K562 (cell line): ENCODE results near the gene HCFC1R1. TPM values are rescaled to one million over a fixed set of nuclear protein-coding genes. Genes with fewer than 3 reads are reported as not detected.

ENCODE experiments used
- CHD4 ChIP-seq: fragments of 200-600 bp; sonication (generic); IDR thresholded peaks from 3 replicates; pipeline ENCODE4 v1.6.1; 2012; ENCODE audit warnings: low read depth, mild to moderate bottlenecking, mixed read lengths, low read length, inconsistent platforms; ENCODE audit not compliant: insufficient read depth, insufficient replicate concordance, poor library complexity, severe bottlenecking
- CUX1 ChIP-seq: fragments of 200-800 bp; sonication (Bioruptor generic); IDR thresholded peaks from 2 replicates; pipeline ENCODE4 v1.6.1; 2016; ENCODE audit warnings: missing genetic modification characterization, missing compliant biosample characterization
- DACH1 ChIP-seq: fragments of 450-650 bp; IDR thresholded peaks from 2 replicates; pipeline ENCODE4 v1.6.1; 2018; ENCODE audit not compliant: partially characterized antibody
- DDX20 ChIP-seq: fragments of 450-650 bp; IDR thresholded peaks from 2 replicates; pipeline ENCODE4 v1.6.1; 2016; ENCODE audit warnings: missing genetic modification characterization, low read depth, mild to moderate bottlenecking, missing compliant biosample characterization, moderate library complexity
- NFRKB ChIP-seq: fragments of 450-650 bp; IDR thresholded peaks from 2 replicates; pipeline ENCODE4 v1.6.1; 2016; ENCODE audit warnings: low read depth
- NR3C1 ChIP-seq: sonication (generic); formaldehyde crosslinking; IDR thresholded peaks from 2 replicates; pipeline ENCODE4 v1.8.1; 2022; ENCODE audit warnings: missing genetic modification reagents
- RBM22 ChIP-seq: fragments of 200-400 bp; formaldehyde crosslinking; IDR thresholded peaks from 2 replicates; pipeline ENCODE4 v1.6.1; 2018; ENCODE audit warnings: low read length, low read depth; ENCODE audit not compliant: poor library complexity, severe bottlenecking
- SMAD2 ChIP-seq: fragments of 150-350 bp; IDR thresholded peaks from 2 replicates; pipeline ENCODE4 v1.6.1; 2014; ENCODE audit warnings: low read depth, mild to moderate bottlenecking, low read length
- TRIM24 ChIP-seq, 2 experiments: fragments of 450-650 bp; IDR thresholded peaks; 2 replicates each; pipeline ENCODE4 v1.6.1; 2016
- UBTF ChIP-seq, 2 experiments: IDR thresholded peaks; 2 replicates each; pipeline ENCODE4 v1.6.1; 2012; ENCODE audit warnings: improper control_type of control experiment in 2 of 2, low read depth in 2 of 2, low read length in 2 of 2, borderline replicate concordance in 1 of 2
- XRCC5 ChIP-seq: fragments of 200-400 bp; formaldehyde crosslinking; IDR thresholded peaks from 2 replicates; pipeline ENCODE4 v1.6.1; 2017; ENCODE audit warnings: low read depth, mild to moderate bottlenecking, low read length
- ZNF124 ChIP-seq: sonication (generic); formaldehyde crosslinking; IDR thresholded peaks from 2 replicates; pipeline ENCODE4 v1.8.1; 2022; ENCODE audit warnings: missing genetic modification reagents
- ZNF354B ChIP-seq: fragments of 250-450 bp; sonication (Bioruptor Pico); IDR thresholded peaks from 2 replicates; pipeline ENCODE4 v1.4.0; 2020
- polyA plus RNA-seq, 8 experiments: library from polyadenylated mRNA; depleted of rRNA in 4 of 8; stranded (reverse) in 5 of 8; unstranded in 3 of 8; fragments of >200 nt; fragmentation: Nextera tagmentation in 2 of 8; fragmentation: Illumina TruSeq in 1 of 8; extraction: Ambion mirVana in 2 of 8; extraction: Trizol in 1 of 8; gene quantifications; 2 replicates each; pipeline versions ENCODE4 v1.2.1 to v1.2.3, GENCODE V29; 2011 to 2014; ENCODE audit warnings: inconsistent platforms in 1 of 8, missing spikeins in 1 of 8
- total RNA-seq, 7 experiments: library from RNA; depleted of rRNA in 6 of 7; stranded (reverse); fragments of >200 nt in 6 of 7; fragmentation: Illumina TruSeq in 2 of 7; extraction: Trizol in 2 of 7; gene quantifications; 2 replicates each; pipeline versions ENCODE4 v1.2.1 to v1.2.3, GENCODE V29; 2011 to 2021; ENCODE audit warnings: low replicate concordance in 1 of 7
- TF ChIP-seq, protein P1 (sequence below): fragments of 250-450 bp; sonication (Bioruptor Pico); IDR thresholded peaks from 2 replicates; pipeline ENCODE4 v1.8.0; 2022; ENCODE audit warnings: inconsistent platforms
- TF ChIP-seq, protein P2 (sequence below): IDR thresholded peaks from 2 replicates; pipeline ENCODE4 v1.6.1; 2011; ENCODE audit warnings: borderline replicate concordance, low read depth, mild to moderate bottlenecking, moderate library complexity, low read length; ENCODE audit not compliant: insufficient read depth, poor library complexity, severe bottlenecking

HCFC1R1 gene
- total and polyA plus RNA-seq, 9 of the 15 experiments (the other 6 are each of a cell fraction or from before 2014, with no cell fraction given) = 2.2 to 29.0 (median 11.2) TPM

- TF ChIP-seq CUX1 (CRISPR knock-in tag) (no peak), RBM22 (peak; percentile 14), TRIM24 (IDR thresholded peaks at IDR 0.05) (0 out of 4 replicates have a peak, but pooled peaks of 1 of the 2 experiments have one; percentile 5), DACH1 (peak; percentile 63), XRCC5 (peak; percentile 65; the same call in 1 of the 2 replicates), NFRKB (no peak), CHD4 (no peak), ZNF354B (no peak), NR3C1 (CRISPR knock-in tag) (no peak), UBTF (IDR thresholded peaks at IDR 0.05; ENCODE audit: borderline replicate concordance in 1 of 2, low read depth in 2 of 2, low read length in 2 of 2) (0 out of 4 replicates have a peak, but pooled peaks of 1 of the 2 experiments have one; percentile 3), DDX20 (tag) (no peak), SMAD2 (no peak), ZNF124 (CRISPR knock-in tag) (no peak)
- TF ChIP-seq, protein P1, sequence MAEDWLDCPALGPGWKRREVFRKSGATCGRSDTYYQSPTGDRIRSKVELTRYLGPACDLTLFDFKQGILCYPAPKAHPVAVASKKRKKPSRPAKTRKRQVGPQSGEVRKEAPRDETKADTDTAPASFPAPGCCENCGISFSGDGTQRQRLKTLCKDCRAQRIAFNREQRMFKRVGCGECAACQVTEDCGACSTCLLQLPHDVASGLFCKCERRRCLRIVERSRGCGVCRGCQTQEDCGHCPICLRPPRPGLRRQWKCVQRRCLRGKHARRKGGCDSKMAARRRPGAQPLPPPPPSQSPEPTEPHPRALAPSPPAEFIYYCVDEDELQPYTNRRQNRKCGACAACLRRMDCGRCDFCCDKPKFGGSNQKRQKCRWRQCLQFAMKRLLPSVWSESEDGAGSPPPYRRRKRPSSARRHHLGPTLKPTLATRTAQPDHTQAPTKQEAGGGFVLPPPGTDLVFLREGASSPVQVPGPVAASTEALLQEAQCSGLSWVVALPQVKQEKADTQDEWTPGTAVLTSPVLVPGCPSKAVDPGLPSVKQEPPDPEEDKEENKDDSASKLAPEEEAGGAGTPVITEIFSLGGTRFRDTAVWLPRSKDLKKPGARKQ = no peak
- TF ChIP-seq, protein P2, sequence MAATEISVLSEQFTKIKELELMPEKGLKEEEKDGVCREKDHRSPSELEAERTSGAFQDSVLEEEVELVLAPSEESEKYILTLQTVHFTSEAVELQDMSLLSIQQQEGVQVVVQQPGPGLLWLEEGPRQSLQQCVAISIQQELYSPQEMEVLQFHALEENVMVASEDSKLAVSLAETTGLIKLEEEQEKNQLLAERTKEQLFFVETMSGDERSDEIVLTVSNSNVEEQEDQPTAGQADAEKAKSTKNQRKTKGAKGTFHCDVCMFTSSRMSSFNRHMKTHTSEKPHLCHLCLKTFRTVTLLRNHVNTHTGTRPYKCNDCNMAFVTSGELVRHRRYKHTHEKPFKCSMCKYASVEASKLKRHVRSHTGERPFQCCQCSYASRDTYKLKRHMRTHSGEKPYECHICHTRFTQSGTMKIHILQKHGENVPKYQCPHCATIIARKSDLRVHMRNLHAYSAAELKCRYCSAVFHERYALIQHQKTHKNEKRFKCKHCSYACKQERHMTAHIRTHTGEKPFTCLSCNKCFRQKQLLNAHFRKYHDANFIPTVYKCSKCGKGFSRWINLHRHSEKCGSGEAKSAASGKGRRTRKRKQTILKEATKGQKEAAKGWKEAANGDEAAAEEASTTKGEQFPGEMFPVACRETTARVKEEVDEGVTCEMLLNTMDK = peak; percentile 72
Observed at GRCh38 chr16:3021449-3022207, 2.1 kb downstream of the HCFC1R1 start (continued).
